ENCODE measurements around the gene RDH16. TPM values are rescaled to one million over a fixed set of nuclear protein-coding genes. Genes with fewer than 3 reads are reported as not detected.

RDH16 gene
- total and polyA plus RNA-seq, 2 donors (not counting 1 experiment from before 2014, with no cell fraction given), result 1.1 to 1.5 TPM

- CTCF ChIA-PET, result interaction anchor here (1.5 to 1.7 kb wide), 3 partner anchors 9 to 11 kb away, joined by 7 to 8 read pairs (median 7); partner anchors contain the start of gene ZBTB39
- TF ChIP-seq CTCF (IDR thresholded peaks at IDR 0.05), result no peak
- TF ChIP-seq EZH2 (IDR thresholded peaks at IDR 0.05; ENCODE audit: borderline replicate concordance, insufficient read depth, low read depth, low read length, poor library complexity, severe bottlenecking), result no peak
Measured at GRCh38 chr12:56996793-56997545, 39.6 kb upstream of the RDH16 start.

GRCh38 chr12:56995930-56996496, 38.6 kb upstream of the RDH16 start:
- H3K4me1 ChIP-seq (ENCODE audit: control insufficient read depth in 2 of 2, insufficient read depth in 2 of 2, low read length in 2 of 2), result peaks cover 12 to 13% of the 10 kb centered on the region in 2 donors
- no peak overlapping the region for H3K9ac ChIP-seq (ENCODE audit: low read length)
- H3K4me3 Mint-ChIP-seq, result no peak overlapping the region
- no peak overlapping the region for H3K27ac Mint-ChIP-seq
- peaks cover 28% of the 10 kb centered on the region for H3K79me2 ChIP-seq (ENCODE audit: control insufficient read depth, insufficient read depth, low read length)
- H3K9me3 Mint-ChIP-seq (ENCODE audit: insufficient read depth), result no peaks in the 10 kb centered on the region
- peaks cover 3% of the 10 kb centered on the region for H4K20me1 ChIP-seq (ENCODE audit: control insufficient read depth, insufficient read depth, low read length, poor library complexity, severe bottlenecking)
- H3K27me3 Mint-ChIP-seq, result no peaks in the 10 kb centered on the region
- DNase-seq (no peak), ATAC-seq (ENCODE audit: low read depth) (no peak)
- peaks cover 28% of the 10 kb centered on the region for H3K4me1 Mint-ChIP-seq
- peaks cover 0 to 20% of the 10 kb centered on the region in 2 experiments for H3K36me3 ChIP-seq (replicated peaks in 1 of 2; ENCODE audit: control extremely low read depth in 1 of 2, control insufficient read depth in 1 of 2, extremely low read depth in 1 of 2, insufficient read depth in 2 of 2, low read length in 1 of 2)
- POLR2A ChIA-PET, result no interaction called here
- intact Hi-C loops (cut with micrococcal nuclease), result no loop called here
- no peak overlapping the region for H3K4me2 ChIP-seq (replicated peaks; ENCODE audit: low read depth, low read length, poor library complexity, severe bottlenecking)
- TF ChIP-seq EZH2 (IDR thresholded peaks at IDR 0.05; ENCODE audit: borderline replicate concordance, insufficient read depth, low read depth, low read length, poor library complexity, severe bottlenecking), result no peak
- TF ChIP-seq CTCF (IDR thresholded peaks at IDR 0.05), result no peak
- no peak overlapping the region for H2AFZ ChIP-seq (ENCODE audit: insufficient read depth, low read depth, low read length, poor library complexity, severe bottlenecking)
- H3K9me3 ChIP-seq (ENCODE audit: control extremely low read depth in 1 of 3, control insufficient read depth in 2 of 3, insufficient read depth in 1 of 3, low read length in 2 of 3), result no peaks in the 10 kb centered on the region
- CTCF ChIA-PET, result interaction anchor here (1.5 to 1.7 kb wide), 3 partner anchors 8 to 10 kb away, joined by 7 to 8 read pairs (median 7); partner anchors contain the start of gene ZBTB39
- H3K27ac ChIP-seq (ENCODE audit: low read length in 2 of 2), result no peak overlapping the region
- H3K4me3 ChIP-seq (ENCODE audit: control extremely low read depth in 1 of 5, extremely low read depth in 1 of 5, insufficient read depth in 1 of 5, low read depth in 2 of 5, low read length in 4 of 5), result no peak overlapping the region
- no peaks in the 10 kb centered on the region for H3K27me3 ChIP-seq (replicated peaks in 1 of 4; ENCODE audit: control extremely low read depth in 1 of 4, control insufficient read depth in 3 of 4, insufficient read depth in 4 of 4, low read length in 3 of 4)
- WGBS (ENCODE audit: insufficient coverage), result 96% methylated on average over 11 of the region's 11 CpGs

More at GRCh38 chr12:56996793-56997545, 39.6 kb upstream of the RDH16 start:
- Histone ChIP-seq H3K27me3 (replicated peaks in 1 of 4; ENCODE audit: control extremely low read depth in 1 of 4, control insufficient read depth in 3 of 4, insufficient read depth in 4 of 4, low read length in 3 of 4) (no peaks in the 10 kb centered on the region), H3K9me3 (ENCODE audit: control extremely low read depth in 1 of 3, control insufficient read depth in 2 of 3, insufficient read depth in 1 of 3, low read length in 2 of 3) (no peaks in the 10 kb centered on the region), H3K4me3 (ENCODE audit: control extremely low read depth in 1 of 5, extremely low read depth in 1 of 5, insufficient read depth in 1 of 5, low read depth in 2 of 5, low read length in 4 of 5) (no peak overlapping the region), H4K20me1 (ENCODE audit: control insufficient read depth, insufficient read depth, low read length, poor library complexity, severe bottlenecking) (peaks cover 12% of the 10 kb centered on the region), H3K36me3 (replicated peaks in 1 of 2; ENCODE audit: control extremely low read depth in 1 of 2, control insufficient read depth in 1 of 2, extremely low read depth in 1 of 2, insufficient read depth in 2 of 2, low read length in 1 of 2) (peaks cover 0 to 29% of the 10 kb centered on the region in 2 experiments), H3K4me2 (replicated peaks; ENCODE audit: low read depth, low read length, poor library complexity, severe bottlenecking) (no peak overlapping the region), H3K27ac (ENCODE audit: low read length in 2 of 2) (no peak overlapping the region), H3K4me1 (ENCODE audit: control insufficient read depth in 2 of 2, insufficient read depth in 2 of 2, low read length in 2 of 2) (peaks cover 12 to 18% of the 10 kb centered on the region in 2 donors), H3K9ac (ENCODE audit: low read length) (no peak overlapping the region), H2AFZ (ENCODE audit: insufficient read depth, low read depth, low read length, poor library complexity, severe bottlenecking) (no peak overlapping the region), H3K79me2 (ENCODE audit: control insufficient read depth, insufficient read depth, low read length) (peaks cover 37% of the 10 kb centered on the region)
- Mint-ChIP-seq H3K9me3 (ENCODE audit: insufficient read depth) (no peaks in the 10 kb centered on the region), H3K4me1 (peaks cover 35% of the 10 kb centered on the region), H3K27me3 (no peaks in the 10 kb centered on the region), H3K27ac (peak overlapping the region; percentile 10), H3K4me3 (no peak overlapping the region)
- WGBS (ENCODE audit: insufficient coverage), result 95% methylated on average over 11 of the region's 12 CpGs
- intact Hi-C loops (cut with micrococcal nuclease), result no loop called here
- no peak for ATAC-seq (ENCODE audit: low read depth)
- no peak for DNase-seq
- POLR2A ChIA-PET, result no interaction called here

Measured in B cell (primary cell).